AG04450 (cell line): ENCODE data around the gene CIRBP. TPM values are rescaled to one million over a fixed set of nuclear protein-coding genes. Genes with fewer than 3 reads are reported as not detected.

ENCODE experiments used
- CTCF ChIA-PET: fragments of 300-600, 350-600 bp; formaldehyde crosslinking; extraction: SDS; loops from one replicate; lab custom pipeline; 2022; ENCODE audit warnings: antibody characterized with exemption, inconsistent platforms; lab: Charles Lee
- POLR2A ChIA-PET: fragments of 350-600 bp; formaldehyde crosslinking; extraction: SDS; loops from one replicate; lab custom pipeline; 2021; ENCODE audit warnings: antibody characterized with exemption, inconsistent platforms; lab: Yijun Ruan, JAX
- DNase-seq: peaks from one replicate; pipeline ENCODE4 v3.0.0-alpha.2; 2011; ENCODE audit warnings: low read depth, low spot score
- H3K27ac ChIP-seq: one replicate; pipeline ENCODE4 v1.5.1; 2012; ENCODE audit warnings: low read depth, low read length, control low read depth
- H3K27me3 ChIP-seq: one replicate; pipeline ENCODE4 v1.6.0; 2012; ENCODE audit warnings: low read length; ENCODE audit not compliant: control insufficient read depth, insufficient read depth
- H3K4me3 ChIP-seq: 2 replicates; pipeline ENCODE4 v1.5.1; 2011; ENCODE audit warnings: mild to moderate bottlenecking, low read depth, low read length, control low read depth
- H3K9me3 ChIP-seq: 2 replicates; pipeline ENCODE4 v1.5.1; 2012; ENCODE audit warnings: low read length; ENCODE audit not compliant: control insufficient read depth, insufficient read depth
- CTCF ChIP-seq: IDR thresholded peaks from 2 replicates; pipeline ENCODE4 v1.5.1; 2011; ENCODE audit warnings: low read depth, low read length, control low read depth, inconsistent platforms
- polyA plus RNA-seq: library from polyadenylated mRNA; depleted of rRNA; stranded (reverse); fragments of >200 nt; gene quantifications from 2 replicates; pipeline ENCODE4 v1.2.3, GENCODE V29; 2011

The CIRBP gene
- polyA plus RNA-seq, 1 experiment, result 269 TPM

DNA sequence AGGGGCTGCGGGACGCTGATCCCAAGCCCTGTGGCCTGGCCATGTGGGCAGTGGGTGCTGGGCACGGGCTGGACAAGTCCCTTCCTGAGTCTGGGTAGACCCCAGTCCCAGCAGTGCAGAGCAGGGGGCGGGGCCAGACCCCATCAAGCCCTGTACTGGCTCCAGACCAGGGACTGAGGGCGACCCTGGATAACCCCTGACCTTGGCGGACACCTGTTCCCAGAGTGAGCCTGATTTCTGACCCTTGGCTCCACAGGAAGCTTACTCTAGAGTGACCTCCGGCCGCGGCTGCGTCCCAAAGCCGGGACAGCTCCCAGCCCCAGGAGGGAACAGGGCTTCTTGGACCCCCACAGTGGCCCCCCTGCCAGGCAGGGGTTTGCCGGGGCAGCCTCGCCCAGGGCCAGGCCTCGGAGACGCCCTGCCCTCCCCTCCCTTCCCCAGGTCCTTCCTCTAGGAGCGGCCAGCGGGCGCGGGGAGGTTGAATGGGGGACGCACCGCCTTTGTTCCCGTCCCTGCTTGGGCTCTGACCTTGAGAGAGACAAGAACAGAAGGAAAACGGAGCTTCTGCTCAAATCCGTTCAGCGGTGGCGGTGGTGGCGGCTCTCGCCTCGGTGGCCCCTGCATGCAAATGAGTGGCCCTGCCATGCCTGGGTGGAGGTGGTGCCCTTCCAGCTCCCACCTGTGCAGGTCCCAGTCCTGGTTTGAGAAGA lies 14.2 kb downstream of the CIRBP start:
- H3K4me3 ChIP-seq, result no peak overlapping the region
- ChIA-PET POLR2A (interaction anchor here (0.7 to 1.7 kb wide), 2 partner anchors 14 to 89 kb away, joined by 3 to 7 read pairs; partner anchors contain the start of gene CIRBP), CTCF (no interaction called here)
- H3K27me3 ChIP-seq, result peaks cover 48% of the 10 kb centered on the region
- no peak for DNase-seq
- H3K27ac ChIP-seq, result peak overlapping the region; percentile 31
- H3K9me3 ChIP-seq, result no peaks in the 10 kb centered on the region; the same call in 1 of the 2 replicates
- no peak for TF ChIP-seq CTCF

DNA sequence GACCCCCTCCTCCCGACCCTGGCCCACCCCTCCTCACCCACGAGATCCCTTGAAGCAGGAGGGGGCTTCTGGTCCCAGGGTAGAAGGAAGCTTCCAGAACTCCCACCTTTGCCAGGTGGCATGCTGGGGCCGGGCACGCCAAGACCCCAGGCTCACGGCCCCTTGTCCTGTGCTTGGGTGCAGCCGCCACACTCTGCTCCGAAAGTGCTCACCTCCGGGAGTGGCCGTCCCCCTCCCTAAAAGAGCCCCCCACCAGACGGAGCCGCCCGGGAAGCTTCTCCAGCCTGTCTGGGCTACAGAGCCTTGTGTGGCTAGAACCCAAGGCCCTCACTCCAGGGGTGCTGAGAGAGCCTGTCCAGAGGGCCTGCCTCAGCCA lies 14.8 kb downstream of the CIRBP start:
- POLR2A ChIA-PET, result interaction anchor here (0.6 to 1.7 kb wide), 2 partner anchors 15 to 242 kb away, joined by 3 to 7 read pairs; partner anchors contain the start of gene CIRBP
- H3K27me3 ChIP-seq, result peaks cover 48% of the 10 kb centered on the region
- no peak for DNase-seq
- no peak overlapping the region for H3K27ac ChIP-seq
- CTCF ChIA-PET, result no interaction called here
- H3K4me3 ChIP-seq, result no peak overlapping the region
- no peaks in the 10 kb centered on the region; the same call in 1 of the 2 replicates for H3K9me3 ChIP-seq
- no peak for TF ChIP-seq CTCF

- no peak for TF ChIP-seq CTCF
- POLR2A ChIA-PET, result interaction anchor here (0.6 to 1.7 kb wide), 3 partner anchors 15 to 242 kb away, joined by 3 to 7 read pairs (median 4); partner anchors contain the start of gene CIRBP
- DNase-seq, result no peak
- H3K27me3 ChIP-seq, result peaks cover 50% of the 10 kb centered on the region
- H3K4me3 ChIP-seq, result no peak overlapping the region
- H3K9me3 ChIP-seq, result no peaks in the 10 kb centered on the region; the same call in 1 of the 2 replicates
- H3K27ac ChIP-seq, result no peak overlapping the region
- CTCF ChIA-PET, result no interaction called here
Observed at GRCh38 chr19:1284293-1284978, 15.3 kb downstream of the CIRBP start.

- CTCF ChIA-PET, result no interaction called here
- POLR2A ChIA-PET, result interaction anchor here (1.0 kb wide), 1 partner anchor 15 kb away, joined by 4 read pairs; no protein-coding TSS in a partner anchor
- Histone ChIP-seq H3K4me3 (no peak overlapping the region), H3K27me3 (peaks cover 50% of the 10 kb centered on the region), H3K27ac (no peak overlapping the region), H3K9me3 (no peaks in the 10 kb centered on the region; the same call in 1 of the 2 replicates)
- no peak for DNase-seq
- no peak for TF ChIP-seq CTCF
Observed at GRCh38 chr19:1284979-1285736, 16.0 kb downstream of the CIRBP start.
